ENCODE measurements around the gene GPR3.

GRCh38 chr1:27363766-27364695, 28.4 kb upstream of the GPR3 start:
- TF ChIP-seq CTCF (IDR thresholded peaks at IDR 0.05; ENCODE audit: borderline replicate concordance, extremely low read depth, low read length, poor library complexity, severe bottlenecking) (no peak), EZH2 (IDR thresholded peaks at IDR 0.05; ENCODE audit: borderline replicate concordance, low read depth, low read length, severe bottlenecking) (no peak)
